K562 (cell line): Measurements from ENCODE around the gene LTBR. TPM values are rescaled to one million over a fixed set of nuclear protein-coding genes. Genes with fewer than 3 reads are reported as not detected.

Experiments
- FIP1L1 ChIP-seq: fragments of 200-400 bp; formaldehyde crosslinking; IDR thresholded peaks from 2 replicates; pipeline ENCODE4 v1.6.1; 2018; ENCODE audit warnings: mild to moderate bottlenecking, low read depth, low read length; ENCODE audit not compliant: poor library complexity, severe bottlenecking
- HDAC8 ChIP-seq: fragments of 450-650 bp; IDR thresholded peaks from 2 replicates; pipeline ENCODE4 v1.6.1; 2016; ENCODE audit warnings: mild to moderate bottlenecking, missing genetic modification characterization, moderate library complexity, missing compliant biosample characterization
- L3MBTL2 ChIP-seq: fragments of 450-650 bp; IDR thresholded peaks from 2 replicates; pipeline ENCODE4 v1.6.1; 2016; ENCODE audit warnings: mild to moderate bottlenecking, moderate library complexity
- RAD51 ChIP-seq: fragments of 450-650 bp; IDR thresholded peaks from 2 replicates; pipeline ENCODE4 v1.7.1; 2016; ENCODE audit warnings: low read depth, mild to moderate bottlenecking, borderline replicate concordance
- TAF1 ChIP-seq: IDR thresholded peaks from 2 replicates; pipeline ENCODE4 v1.6.1; 2011; ENCODE audit warnings: mild to moderate bottlenecking, low read length, moderate library complexity; ENCODE audit not compliant: insufficient read depth, control insufficient read depth, severe bottlenecking; ENCODE audit errors: extremely low read depth
- TBP ChIP-seq: optimal IDR thresholded peaks from 2 replicates; pipeline ENCODE3; 2011; ENCODE audit warnings: low read depth, low read length, improper control_type of control experiment
- U2AF1 ChIP-seq: fragments of 200-400 bp; formaldehyde crosslinking; optimal IDR thresholded peaks from 2 replicates; pipeline ENCODE3; 2017; ENCODE audit warnings: mild to moderate bottlenecking, low read depth, low read length, moderate library complexity
- USF1 ChIP-seq: sonication (generic); formaldehyde crosslinking; IDR thresholded peaks from 2 replicates; pipeline ENCODE4 v1.9.0; 2022; ENCODE audit warnings: mild to moderate bottlenecking, missing genetic modification reagents
- XRCC4 ChIP-seq: IDR thresholded peaks from one replicate; pipeline ENCODE4 v1.6.1; 2011; ENCODE audit not compliant: insufficient read depth, insufficient read length; ENCODE audit errors: extremely low read depth
- ZBTB11 ChIP-seq, 3 experiments: fragments of 200-800 bp in 1 of 3; fragments of 250-450 bp in 1 of 3; fragments of 450-650 bp in 1 of 3; sonication (Bioruptor Pico) in 1 of 3; sonication (Bioruptor generic) in 1 of 3; formaldehyde crosslinking in 1 of 3; IDR thresholded peaks; 2 replicates each; pipeline versions ENCODE4 v1.6.1 to v1.8.0; 2016 to 2022; ENCODE audit warnings: mild to moderate bottlenecking in 2 of 3, missing genetic modification characterization in 2 of 3, missing compliant biosample characterization in 1 of 3, moderate library complexity in 1 of 3
- ZBTB17 ChIP-seq: fragments of 450-650 bp; formaldehyde crosslinking; IDR thresholded peaks from 2 replicates; pipeline ENCODE4 v1.4.0; 2020; ENCODE audit warnings: mild to moderate bottlenecking
- ZNF165 ChIP-seq: fragments of 250-450 bp; sonication (Bioruptor Pico); IDR thresholded peaks from 2 replicates; pipeline ENCODE4 v1.4.0; 2020; ENCODE audit warnings: borderline replicate concordance
- polyA plus RNA-seq, 8 experiments: library from polyadenylated mRNA; depleted of rRNA in 4 of 8; stranded (reverse) in 5 of 8; unstranded in 3 of 8; fragments of >200 nt; fragmentation: Nextera tagmentation in 2 of 8; fragmentation: Illumina TruSeq in 1 of 8; extraction: Ambion mirVana in 2 of 8; extraction: Trizol in 1 of 8; gene quantifications; 2 replicates each; pipeline versions ENCODE4 v1.2.1 to v1.2.3, GENCODE V29; 2011 to 2014; ENCODE audit warnings: inconsistent platforms in 1 of 8, missing spikeins in 1 of 8
- total RNA-seq, 7 experiments: library from RNA; depleted of rRNA in 6 of 7; stranded (reverse); fragments of >200 nt in 6 of 7; fragmentation: Illumina TruSeq in 2 of 7; extraction: Trizol in 2 of 7; gene quantifications; 2 replicates each; pipeline versions ENCODE4 v1.2.1 to v1.2.3, GENCODE V29; 2011 to 2021; ENCODE audit warnings: low replicate concordance in 1 of 7
- TF ChIP-seq, protein P1 (sequence below): sonication (generic); formaldehyde crosslinking; IDR thresholded peaks from 2 replicates; pipeline ENCODE4 v1.8.0; 2022; ENCODE audit warnings: mild to moderate bottlenecking, missing genetic modification reagents
- TF ChIP-seq, protein P2 (sequence below), 2 experiments: fragments of 200-800 bp in 1 of 2; sonication (Bioruptor generic) in 1 of 2; sonication (generic) in 1 of 2; formaldehyde crosslinking in 1 of 2; IDR thresholded peaks in 1 of 2; conservative IDR thresholded peaks in 1 of 2; 2 replicates each; pipeline versions ENCODE4 v1.5.0 to v1.6.1; 2016 to 2020; ENCODE audit warnings: missing compliant biosample characterization in 1 of 2, missing genetic modification characterization in 1 of 2, missing genetic modification reagents in 1 of 2

LTBR gene
- total and polyA plus RNA-seq, 9 of the 15 experiments (the other 6 are each of a cell fraction or from before 2014, with no cell fraction given): 0.96 to 69.0 (median 35.3) TPM

GRCh38 chr12:6383572-6384498 lies at the start of gene LTBR (continued):
- TF ChIP-seq, protein P1, sequence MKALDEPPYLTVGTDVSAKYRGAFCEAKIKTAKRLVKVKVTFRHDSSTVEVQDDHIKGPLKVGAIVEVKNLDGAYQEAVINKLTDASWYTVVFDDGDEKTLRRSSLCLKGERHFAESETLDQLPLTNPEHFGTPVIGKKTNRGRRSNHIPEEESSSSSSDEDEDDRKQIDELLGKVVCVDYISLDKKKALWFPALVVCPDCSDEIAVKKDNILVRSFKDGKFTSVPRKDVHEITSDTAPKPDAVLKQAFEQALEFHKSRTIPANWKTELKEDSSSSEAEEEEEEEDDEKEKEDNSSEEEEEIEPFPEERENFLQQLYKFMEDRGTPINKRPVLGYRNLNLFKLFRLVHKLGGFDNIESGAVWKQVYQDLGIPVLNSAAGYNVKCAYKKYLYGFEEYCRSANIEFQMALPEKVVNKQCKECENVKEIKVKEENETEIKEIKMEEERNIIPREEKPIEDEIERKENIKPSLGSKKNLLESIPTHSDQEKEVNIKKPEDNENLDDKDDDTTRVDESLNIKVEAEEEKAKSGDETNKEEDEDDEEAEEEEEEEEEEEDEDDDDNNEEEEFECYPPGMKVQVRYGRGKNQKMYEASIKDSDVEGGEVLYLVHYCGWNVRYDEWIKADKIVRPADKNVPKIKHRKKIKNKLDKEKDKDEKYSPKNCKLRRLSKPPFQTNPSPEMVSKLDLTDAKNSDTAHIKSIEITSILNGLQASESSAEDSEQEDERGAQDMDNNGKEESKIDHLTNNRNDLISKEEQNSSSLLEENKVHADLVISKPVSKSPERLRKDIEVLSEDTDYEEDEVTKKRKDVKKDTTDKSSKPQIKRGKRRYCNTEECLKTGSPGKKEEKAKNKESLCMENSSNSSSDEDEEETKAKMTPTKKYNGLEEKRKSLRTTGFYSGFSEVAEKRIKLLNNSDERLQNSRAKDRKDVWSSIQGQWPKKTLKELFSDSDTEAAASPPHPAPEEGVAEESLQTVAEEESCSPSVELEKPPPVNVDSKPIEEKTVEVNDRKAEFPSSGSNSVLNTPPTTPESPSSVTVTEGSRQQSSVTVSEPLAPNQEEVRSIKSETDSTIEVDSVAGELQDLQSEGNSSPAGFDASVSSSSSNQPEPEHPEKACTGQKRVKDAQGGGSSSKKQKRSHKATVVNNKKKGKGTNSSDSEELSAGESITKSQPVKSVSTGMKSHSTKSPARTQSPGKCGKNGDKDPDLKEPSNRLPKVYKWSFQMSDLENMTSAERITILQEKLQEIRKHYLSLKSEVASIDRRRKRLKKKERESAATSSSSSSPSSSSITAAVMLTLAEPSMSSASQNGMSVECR: peak; percentile 68
- TF ChIP-seq TAF1: peak; percentile 41
- TF ChIP-seq U2AF1: peak; percentile 82
- TF ChIP-seq ZBTB11 (CRISPR knock-in tag; IDR thresholded peaks at IDR 0.05): peak in 1 of 3 experiments; percentile 56; a peak in 2 of 6 replicates
- peak; percentile 95 for TF ChIP-seq L3MBTL2
- TF ChIP-seq ZBTB17 (CRISPR knock-in tag): peak; percentile 35
- TF ChIP-seq ZNF165 (CRISPR knock-in tag): no peak
- TF ChIP-seq USF1 (CRISPR knock-in tag): peak; percentile 86
- TF ChIP-seq, protein P2, sequence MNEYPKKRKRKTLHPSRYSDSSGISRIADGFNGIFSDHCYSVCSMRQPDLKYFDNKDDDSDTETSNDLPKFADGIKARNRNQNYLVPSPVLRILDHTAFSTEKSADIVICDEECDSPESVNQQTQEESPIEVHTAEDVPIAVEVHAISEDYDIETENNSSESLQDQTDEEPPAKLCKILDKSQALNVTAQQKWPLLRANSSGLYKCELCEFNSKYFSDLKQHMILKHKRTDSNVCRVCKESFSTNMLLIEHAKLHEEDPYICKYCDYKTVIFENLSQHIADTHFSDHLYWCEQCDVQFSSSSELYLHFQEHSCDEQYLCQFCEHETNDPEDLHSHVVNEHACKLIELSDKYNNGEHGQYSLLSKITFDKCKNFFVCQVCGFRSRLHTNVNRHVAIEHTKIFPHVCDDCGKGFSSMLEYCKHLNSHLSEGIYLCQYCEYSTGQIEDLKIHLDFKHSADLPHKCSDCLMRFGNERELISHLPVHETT (CRISPR knock-in tag; conservative IDR thresholded peaks at IDR 0.05 in 1 of 2, IDR thresholded peaks at IDR 0.05 in 1 of 2): 0 out of 4 replicates have a peak, but pooled peaks of 1 of the 2 experiments have one; percentile 50
- peak; percentile 73 for TF ChIP-seq RAD51
- TF ChIP-seq TBP: peak; percentile 47
- 0 out of 2 replicates have a peak, but pooled peaks have one; percentile 20 for TF ChIP-seq HDAC8
- TF ChIP-seq XRCC4: no peak
- peak; percentile 66 for TF ChIP-seq FIP1L1
